CD14-positive monocyte (primary cell): Measurements from ENCODE around the gene IL1RAPL1. TPM values are rescaled to one million over a fixed set of nuclear protein-coding genes. Genes with fewer than 3 reads are reported as not detected.
"Not testable (repeated sequence)": the region's sequence is repeated elsewhere in the genome, so short reads cannot be mapped to it uniquely, and the experiment has no call there.

Experiments used
- DNase-seq, 3 donors: peaks; one replicate each; pipeline ENCODE4 v3.0.0-alpha.2; 2011 to 2022
- H2AFZ ChIP-seq: 2 replicates; pipeline ENCODE4 v1.6.0; 2012; ENCODE audit warnings: mild to moderate bottlenecking, low read depth, low read length, inconsistent platforms; ENCODE audit not compliant: insufficient read depth, poor library complexity, severe bottlenecking
- H3K27ac ChIP-seq, 2 donors: 1 replicate in 1 of 2; 2 replicates in 1 of 2; pipeline ENCODE4 v1.5.1; 2012 to 2013; ENCODE audit warnings: low read length in 2 of 2, control low read depth in 1 of 2, inconsistent platforms in 1 of 2, low read depth in 1 of 2, mild to moderate bottlenecking in 1 of 2
- H3K27me3 ChIP-seq, 2 donors: one replicate each; pipeline versions ENCODE4 v1.6.0 to v1.6.1; 2011 to 2013; ENCODE audit warnings: low read length in 2 of 2; ENCODE audit not compliant: control insufficient read depth in 2 of 2, insufficient read depth in 2 of 2
- H3K36me3 ChIP-seq, 2 donors: replicated peaks in 1 of 2; 1 replicate in 1 of 2; 2 replicates in 1 of 2; pipeline versions ENCODE4 v1.5.1 to v1.6.1; 2012 to 2013; ENCODE audit warnings: low read length in 2 of 2, control low read depth in 1 of 2, inconsistent platforms in 1 of 2, mild to moderate bottlenecking in 1 of 2; ENCODE audit not compliant: insufficient read depth in 2 of 2, control insufficient read depth in 1 of 2
- H3K4me1 ChIP-seq, 2 donors: 1 replicate in 1 of 2; 2 replicates in 1 of 2; pipeline versions ENCODE4 v1.5.1 to v1.6.1; 2012 to 2013; ENCODE audit warnings: low read length in 2 of 2, control low read depth in 1 of 2, inconsistent platforms in 1 of 2, mild to moderate bottlenecking in 1 of 2, moderate library complexity in 1 of 2; ENCODE audit not compliant: insufficient read depth in 2 of 2, control insufficient read depth in 1 of 2
- H3K4me2 ChIP-seq: replicated peaks from 2 replicates; pipeline ENCODE3; 2012; ENCODE audit warnings: low read length, moderate library complexity, mild to moderate bottlenecking; ENCODE audit not compliant: poor library complexity, severe bottlenecking; ENCODE audit errors: extremely low read depth
- H3K4me3 ChIP-seq, 3 experiments: fragments of 200-600 bp in 1 of 3; sonication (generic) in 1 of 3; replicated peaks in 1 of 3; 1 replicate in 2 of 3; 2 replicates in 1 of 3; pipeline ENCODE4 v1.5.1; 2011 to 2013; ENCODE audit warnings: low read length in 3 of 3, mild to moderate bottlenecking in 3 of 3, control low read depth in 2 of 3, low read depth in 2 of 3, inconsistent platforms in 1 of 3, moderate library complexity in 1 of 3
- H3K79me2 ChIP-seq: 2 replicates; pipeline ENCODE4 v1.6.0; 2012; ENCODE audit warnings: mild to moderate bottlenecking, control low read depth, inconsistent platforms, low read length, moderate library complexity; ENCODE audit not compliant: insufficient read depth
- H3K9ac ChIP-seq: 2 replicates; pipeline ENCODE4 v1.6.0; 2017; ENCODE audit warnings: low read length, mild to moderate bottlenecking; ENCODE audit not compliant: insufficient read depth, poor library complexity, severe bottlenecking
- H3K9me3 ChIP-seq, 2 donors: replicated peaks in 1 of 2; 1 replicate in 1 of 2; 2 replicates in 1 of 2; pipeline versions ENCODE4 v1.5.1 to v1.6.1; 2012 to 2013; ENCODE audit warnings: low read length in 2 of 2, control low read depth in 1 of 2; ENCODE audit not compliant: control insufficient read depth in 1 of 2, insufficient read depth in 1 of 2
- H4K20me1 ChIP-seq: 2 replicates; pipeline ENCODE4 v1.6.0; 2012; ENCODE audit warnings: mild to moderate bottlenecking, low read length, control low read depth, moderate library complexity; ENCODE audit not compliant: insufficient read depth
- H3K27ac Mint-ChIP-seq, 7 donors: one replicate each; pipeline ENCODE4 v1.8.0; 2020; ENCODE audit warnings: mild to moderate bottlenecking in 7 of 7, mixed read lengths in 7 of 7, moderate library complexity in 6 of 7, inconsistent platforms in 2 of 7
- H3K27me3 Mint-ChIP-seq, 3 donors: one replicate each; pipeline ENCODE4 v1.8.0; 2021 to 2022; ENCODE audit warnings: low read depth in 3 of 3, mild to moderate bottlenecking in 3 of 3, mixed read lengths in 3 of 3, moderate library complexity in 3 of 3, inconsistent platforms in 1 of 3
- H3K36me3 Mint-ChIP-seq, 2 donors: one replicate each; pipeline ENCODE4 v1.8.0; 2020; ENCODE audit warnings: mixed read lengths in 2 of 2, inconsistent platforms in 1 of 2, mild to moderate bottlenecking in 1 of 2
- H3K4me1 Mint-ChIP-seq: one replicate; pipeline ENCODE4 v1.8.0; 2020; ENCODE audit warnings: mild to moderate bottlenecking, mixed read lengths
- H3K4me3 Mint-ChIP-seq, 2 donors: one replicate each; pipeline ENCODE4 v1.8.0; 2020; ENCODE audit warnings: mild to moderate bottlenecking in 2 of 2, mixed read lengths in 2 of 2, moderate library complexity in 1 of 2
- H3K9me3 Mint-ChIP-seq, 7 donors: one replicate each; pipeline ENCODE4 v1.8.0; 2020 to 2022; ENCODE audit warnings: mixed read lengths in 7 of 7, mild to moderate bottlenecking in 6 of 7, moderate library complexity in 6 of 7, inconsistent platforms in 2 of 7
- WGBS: methylation state at CpG from one replicate; pipeline ENCODE4 v1.1.5; 2013; ENCODE audit warnings: missing lambda C conversion rate; ENCODE audit not compliant: insufficient coverage; 5-methylcytosine and 5-hydroxymethylcytosine counted together
- intact Hi-C, 2 donors: fragments of 100-400 bp; cut with micrococcal nuclease; formaldehyde crosslinking; loops; one replicate each; pipeline versions ENCODE4 v1.15.0 to v1.15.1; 2023
- polyA plus RNA-seq, 3 donors: library from polyadenylated mRNA; depleted of rRNA in 1 of 3; unstranded in 2 of 3; stranded (reverse) in 1 of 3; fragments of 300-500 nt in 2 of 3; fragments of >200 nt in 1 of 3; fragmentation: Illumina TruSeq in 2 of 3; gene quantifications; 1 replicate in 2 of 3; 2 replicates in 1 of 3; pipeline ENCODE4 v1.2.3, GENCODE V29; 2012 to 2021
- TF ChIP-seq, protein P1 (sequence below): fragments of 200-600 bp; IDR thresholded peaks from one replicate; pipeline ENCODE4 v1.8.0; 2022; ENCODE audit warnings: antibody characterized with exemption, mild to moderate bottlenecking

IL1RAPL1 gene
- polyA plus RNA-seq, 3 donors = not detected

GRCh38 chrX:29348288-29348687, 761.0 kb downstream of the IL1RAPL1 start:
- Mint-ChIP-seq H3K27me3 (peaks cover 0 to 2% (median 0%) of the 10 kb centered on the region in 3 donors), H3K9me3 (peaks cover 0 to 3% (median 0%) of the 10 kb centered on the region in 7 donors), H3K27ac (no peak overlapping the region), H3K4me3 (no peak overlapping the region), H3K4me1 (no peaks in the 10 kb centered on the region), H3K36me3 (no peaks in the 10 kb centered on the region)
- Histone ChIP-seq H2AFZ (no peak overlapping the region), H3K4me1 (no peaks in the 10 kb centered on the region), H4K20me1 (no peaks in the 10 kb centered on the region), H3K36me3 (no peaks in the 10 kb centered on the region), H3K9ac (no peak overlapping the region), H3K27me3 (no peaks in the 10 kb centered on the region), H3K9me3 (no peaks in the 10 kb centered on the region), H3K27ac (no peak overlapping the region), H3K79me2 (no peaks in the 10 kb centered on the region), H3K4me3 (no peak overlapping the region), H3K4me2 (no peak overlapping the region)
- intact Hi-C loops = no loop called here
- DNase-seq = no peak
- TF ChIP-seq, protein P1, sequence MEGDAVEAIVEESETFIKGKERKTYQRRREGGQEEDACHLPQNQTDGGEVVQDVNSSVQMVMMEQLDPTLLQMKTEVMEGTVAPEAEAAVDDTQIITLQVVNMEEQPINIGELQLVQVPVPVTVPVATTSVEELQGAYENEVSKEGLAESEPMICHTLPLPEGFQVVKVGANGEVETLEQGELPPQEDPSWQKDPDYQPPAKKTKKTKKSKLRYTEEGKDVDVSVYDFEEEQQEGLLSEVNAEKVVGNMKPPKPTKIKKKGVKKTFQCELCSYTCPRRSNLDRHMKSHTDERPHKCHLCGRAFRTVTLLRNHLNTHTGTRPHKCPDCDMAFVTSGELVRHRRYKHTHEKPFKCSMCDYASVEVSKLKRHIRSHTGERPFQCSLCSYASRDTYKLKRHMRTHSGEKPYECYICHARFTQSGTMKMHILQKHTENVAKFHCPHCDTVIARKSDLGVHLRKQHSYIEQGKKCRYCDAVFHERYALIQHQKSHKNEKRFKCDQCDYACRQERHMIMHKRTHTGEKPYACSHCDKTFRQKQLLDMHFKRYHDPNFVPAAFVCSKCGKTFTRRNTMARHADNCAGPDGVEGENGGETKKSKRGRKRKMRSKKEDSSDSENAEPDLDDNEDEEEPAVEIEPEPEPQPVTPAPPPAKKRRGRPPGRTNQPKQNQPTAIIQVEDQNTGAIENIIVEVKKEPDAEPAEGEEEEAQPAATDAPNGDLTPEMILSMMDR = no peak

GRCh38 chrX:29359276-29359675, 772.0 kb downstream of the IL1RAPL1 start:
- no peaks in the 10 kb centered on the region for H4K20me1 ChIP-seq
- no peaks in the 10 kb centered on the region for H3K27me3 ChIP-seq
- no peak overlapping the region for H3K4me2 ChIP-seq
- no peaks in the 10 kb centered on the region for H3K4me1 ChIP-seq
- no peak overlapping the region for H3K27ac Mint-ChIP-seq
- no peak overlapping the region for H3K9ac ChIP-seq
- no peak overlapping the region for H3K27ac ChIP-seq
- peaks cover 0 to 3% of the 10 kb centered on the region in 2 donors for H3K9me3 ChIP-seq
- no peaks in the 10 kb centered on the region for H3K36me3 ChIP-seq
- H3K79me2 ChIP-seq = no peaks in the 10 kb centered on the region
- no peak for DNase-seq
- TF ChIP-seq, protein P1 = no peak
- no peaks in the 10 kb centered on the region for H3K4me1 Mint-ChIP-seq
- H3K4me3 Mint-ChIP-seq = no peak overlapping the region
- no peak overlapping the region for H2AFZ ChIP-seq
- intact Hi-C loops = no loop called here
- H3K27me3 Mint-ChIP-seq = peaks cover 0 to 2% (median 0%) of the 10 kb centered on the region in 3 donors
- no peaks in the 10 kb centered on the region for H3K36me3 Mint-ChIP-seq
- no peak overlapping the region for H3K4me3 ChIP-seq
- H3K9me3 Mint-ChIP-seq = no peaks in the 10 kb centered on the region
- no CpG with 5 or more reads among the region's 1 CpG for WGBS

DNA sequence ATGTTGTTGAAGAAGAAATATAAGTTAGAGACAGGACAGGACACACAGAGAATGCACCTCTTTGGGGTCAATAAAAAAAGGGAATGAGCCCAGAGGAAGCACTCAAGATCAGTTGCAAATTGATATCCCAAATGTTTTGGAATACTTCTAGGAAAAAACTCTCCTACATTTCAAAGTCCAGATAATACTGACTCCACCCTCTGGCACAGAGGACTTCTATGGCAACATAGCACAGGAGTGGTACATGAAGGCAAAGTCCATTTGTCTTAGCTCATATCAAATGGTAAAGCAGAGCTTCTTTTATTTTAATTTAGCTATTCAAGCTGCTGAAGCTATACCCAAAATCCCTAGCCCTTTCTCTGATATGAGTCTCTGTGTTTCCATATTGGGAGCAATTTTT, 787.5 kb downstream of the IL1RAPL1 start:
- H3K9me3 ChIP-seq = peaks cover 6 to 11% of the 10 kb centered on the region in 2 donors
- H3K36me3 ChIP-seq, H3K36me3 Mint-ChIP-seq, H3K4me2 ChIP-seq, H3K4me3 Mint-ChIP-seq, H3K4me3 ChIP-seq, H3K27ac Mint-ChIP-seq, H2AFZ ChIP-seq, H3K79me2 ChIP-seq, H3K4me1 Mint-ChIP-seq, H3K27me3 ChIP-seq, H3K4me1 ChIP-seq, H4K20me1 ChIP-seq, H3K9ac ChIP-seq, H3K27ac ChIP-seq, H3K27me3 Mint-ChIP-seq, DNase-seq, intact Hi-C loops: not testable (repeated sequence)
- H3K9me3 Mint-ChIP-seq = peaks cover 0 to 16% (median 9%) of the 10 kb centered on the region in 7 donors
